Stimulated activated CD4-positive, alpha-beta T cell treated with anti-CD3 and anti-CD28 coated beads, Interleukin-2, amount 100 ng/mL, for 24 hours (primary cell): ENCODE data around the gene PLEKHG2.

Experiments
- DNase-seq, 2 donors: peaks; one replicate each; pipeline ENCODE4 v3.0.0-alpha.2; 2020

PLEKHG2 gene

GRCh38 chr19:39463403-39463802 is 50.9 kb downstream of the PLEKHG2 start:
- DNase-seq = no peak

- no peak for DNase-seq
Observed at GRCh38 chr19:39465956-39466747, 53.7 kb downstream of the PLEKHG2 start.

GRCh38 chr19:39467941-39468340 is 55.5 kb downstream of the PLEKHG2 start:
- no peak for DNase-seq

- DNase-seq = no peak
Observed at GRCh38 chr19:39469036-39469435, 56.6 kb downstream of the PLEKHG2 start.

- no peak for DNase-seq
Observed at GRCh38 chr19:39469567-39469966, 57.1 kb downstream of the PLEKHG2 start.

GRCh38 chr19:39470724-39471339 is 58.4 kb downstream of the PLEKHG2 start:
- no peak for DNase-seq

GRCh38 chr19:39471756-39472536 is 59.5 kb downstream of the PLEKHG2 start:
- no peak for DNase-seq

GRCh38 chr19:39472746-39473442 is 60.4 kb downstream of the PLEKHG2 start:
- no peak for DNase-seq

- no peak for DNase-seq
Observed at GRCh38 chr19:39473443-39473960, 61.0 kb downstream of the PLEKHG2 start.

- peak; percentile 78 to 83 for DNase-seq
Observed at GRCh38 chr19:39474139-39474620, 61.7 kb downstream of the PLEKHG2 start.

GRCh38 chr19:39475748-39476147 is 63.3 kb downstream of the PLEKHG2 start:
- DNase-seq = no peak
